Measurements from ENCODE around the gene MAPK11. TPM values are rescaled to one million over a fixed set of nuclear protein-coding genes. Genes with fewer than 3 reads are reported as not detected.
A peak's percentile ranks its signal among the peaks of the same experiment; 100 is the strongest.

Gene MAPK11
- total RNA-seq, 1 donor from 2014 or later = 8.4 TPM

- TF ChIP-seq CTCF (conservative IDR thresholded peaks at IDR 0.05; ENCODE audit: low read depth, low read length) = no peak
- no peak for DNase-seq (ENCODE audit: low read depth)
Observed at GRCh38 chr22:50293441-50294318, 23.5 kb upstream of the MAPK11 start.

GRCh38 chr22:50292643-50293440 is 22.7 kb upstream of the MAPK11 start:
- no peak for TF ChIP-seq CTCF (conservative IDR thresholded peaks at IDR 0.05; ENCODE audit: low read depth, low read length)
- peak overlapping the region; percentile 48 for H3K4me3 ChIP-seq (ENCODE audit: low read depth, low read length)
- DNase-seq (ENCODE audit: low read depth) = no peak

More at GRCh38 chr22:50293441-50294318, 23.5 kb upstream of the MAPK11 start:
- peak overlapping the region; percentile 48 for H3K4me3 ChIP-seq (ENCODE audit: low read depth, low read length)

- TF ChIP-seq CTCF (conservative IDR thresholded peaks at IDR 0.05; ENCODE audit: low read depth, low read length) = no peak
- H3K4me3 ChIP-seq (ENCODE audit: low read depth, low read length) = no peak overlapping the region
- DNase-seq (ENCODE audit: low read depth) = no peak
Observed at GRCh38 chr22:50289942-50290630, 19.9 kb upstream of the MAPK11 start.

- no peak overlapping the region for H3K4me3 ChIP-seq (ENCODE audit: low read depth, low read length)
- TF ChIP-seq CTCF (conservative IDR thresholded peaks at IDR 0.05; ENCODE audit: low read depth, low read length) = no peak
- DNase-seq (ENCODE audit: low read depth) = no peak
Observed at GRCh38 chr22:50289151-50289941, 19.2 kb upstream of the MAPK11 start.

- no peak for TF ChIP-seq CTCF (conservative IDR thresholded peaks at IDR 0.05; ENCODE audit: low read depth, low read length)
- no peak overlapping the region for H3K4me3 ChIP-seq (ENCODE audit: low read depth, low read length)
- DNase-seq (ENCODE audit: low read depth) = no peak
Observed at GRCh38 chr22:50287731-50288130, 17.6 kb upstream of the MAPK11 start.

- DNase-seq (ENCODE audit: low read depth) = no peak
- TF ChIP-seq CTCF (conservative IDR thresholded peaks at IDR 0.05; ENCODE audit: low read depth, low read length) = no peak
- H3K4me3 ChIP-seq (ENCODE audit: low read depth, low read length) = no peak overlapping the region
Observed at GRCh38 chr22:50286701-50287318, 16.6 kb upstream of the MAPK11 start.
